CD4-positive, alpha-beta T cell treated with Interferon gamma for 1 hour (primary cell): ENCODE measurements around the gene DRC7.
"Not testable (repeated sequence)": the region's sequence is repeated elsewhere in the genome, so short reads cannot be mapped to it uniquely, and the experiment has no call there.

Experiments used
- DNase-seq: peaks from one replicate; pipeline ENCODE4 v3.0.0-alpha.2; 2020

Gene DRC7

GRCh38 chr16:57721356-57722209, 27.0 kb downstream of the DRC7 start:
- no peak for DNase-seq

DNA sequence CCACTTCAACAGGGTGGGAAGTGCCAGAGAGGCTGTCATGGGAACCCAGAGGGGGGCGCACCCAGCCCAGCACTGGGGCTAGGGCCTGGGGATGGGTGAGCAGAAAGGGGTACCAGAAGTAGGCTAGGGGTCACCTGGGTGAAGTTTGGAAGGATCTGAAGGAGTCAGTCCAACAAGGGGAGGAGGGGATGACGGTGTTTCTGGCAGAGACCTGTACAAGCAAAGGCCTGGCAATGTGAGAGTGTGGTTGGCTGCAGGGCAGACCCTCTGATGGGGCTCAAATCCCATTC, 27.5 kb downstream of the DRC7 start:
- no peak for DNase-seq

GRCh38 chr16:57722651-57723050, 28.0 kb downstream of the DRC7 start:
- DNase-seq = no peak

DNA sequence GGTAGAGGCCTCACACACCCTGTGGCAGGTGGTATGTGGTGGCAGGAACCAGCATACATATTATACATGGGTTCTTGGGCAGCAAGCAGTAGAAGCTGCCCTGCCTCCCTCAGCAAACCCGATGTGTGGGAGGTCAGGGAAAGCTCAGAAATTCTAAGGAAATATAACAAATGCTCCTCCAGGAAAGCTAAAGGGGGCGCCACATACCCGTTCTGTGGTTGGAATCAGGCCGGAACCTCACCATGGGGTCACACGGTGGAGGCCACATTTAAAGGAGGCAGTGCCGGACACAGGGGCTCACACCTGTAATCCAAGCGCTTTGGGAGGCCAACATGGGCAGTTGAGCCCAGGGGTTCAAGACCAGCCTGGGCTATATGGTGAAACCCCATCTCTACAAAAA, 28.6 kb downstream of the DRC7 start:
- DNase-seq = no peak

DNA sequence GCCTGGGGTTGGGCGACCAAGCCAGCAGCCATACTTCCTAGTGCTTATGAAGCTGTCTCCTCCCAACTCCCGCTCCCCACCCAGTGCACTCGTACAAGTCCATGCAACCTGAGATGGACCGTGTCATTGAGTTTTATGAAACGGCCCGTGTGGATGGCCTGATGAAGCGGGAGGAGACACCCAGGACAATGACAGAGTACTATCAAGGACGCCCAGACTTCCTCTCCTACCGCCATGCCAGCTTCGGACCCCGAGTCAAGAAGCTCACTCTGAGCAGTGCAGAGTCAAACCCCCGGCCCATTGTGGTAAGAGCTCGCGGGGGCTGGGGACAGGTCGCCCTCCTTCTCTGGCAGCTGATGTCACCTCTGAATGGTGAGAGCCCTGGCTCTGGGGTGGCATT, 29.9 kb downstream of the DRC7 start:
- DNase-seq = no peak

- DNase-seq = no peak
Observed at GRCh38 chr16:57725151-57725550, 30.5 kb downstream of the DRC7 start.

GRCh38 chr16:57725554-57725953, 30.9 kb downstream of the DRC7 start:
- no peak for DNase-seq

DNA sequence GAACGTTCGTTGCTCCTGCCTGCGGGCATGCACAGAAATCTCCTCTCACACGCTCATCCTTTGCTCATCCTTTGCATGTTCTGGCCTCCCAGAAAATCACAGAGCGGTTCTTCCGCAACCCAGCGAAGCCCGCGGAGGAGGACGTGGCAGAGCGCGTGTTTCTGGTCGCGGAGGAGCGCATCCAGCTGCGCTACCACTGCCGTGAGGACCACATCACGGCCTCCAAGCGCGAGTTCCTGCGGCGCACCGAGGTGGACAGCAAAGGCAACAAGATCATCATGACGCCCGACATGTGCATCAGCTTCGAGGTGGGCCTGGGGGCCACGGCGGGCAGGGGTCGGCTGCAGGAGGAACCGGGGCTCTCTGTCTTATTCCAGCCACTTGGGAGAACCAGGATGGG, 31.4 kb downstream of the DRC7 start:
- DNase-seq = no peak

- DNase-seq = no peak
Observed at GRCh38 chr16:57726433-57726947, 31.9 kb downstream of the DRC7 start.

DNA sequence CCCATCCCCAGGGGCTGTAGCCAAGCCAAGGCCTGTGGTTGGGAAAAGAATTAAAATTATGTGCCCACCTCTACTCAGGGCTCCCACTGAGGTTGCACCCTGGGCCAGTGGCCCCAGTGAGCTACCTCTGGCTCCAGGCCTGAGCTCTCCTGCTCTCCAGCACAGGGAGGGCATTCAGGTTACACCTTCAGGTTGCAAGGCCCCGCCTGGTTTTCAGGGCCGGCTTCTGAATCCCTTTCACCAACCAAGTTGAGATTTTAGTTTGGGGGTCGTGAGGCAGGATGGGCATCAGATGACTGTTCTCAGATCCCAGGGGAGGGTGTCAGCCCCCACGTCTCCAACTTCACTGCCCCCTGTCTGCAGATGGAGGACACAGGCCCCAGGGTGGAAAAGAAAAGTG, 33.0 kb downstream of the DRC7 start:
- DNase-seq = no peak

- DNase-seq = no peak
Observed at GRCh38 chr16:57728336-57729181, 34.0 kb downstream of the DRC7 start.

- no peak for DNase-seq
Observed at GRCh38 chr16:57729182-57729484, 34.5 kb downstream of the DRC7 start.

DNA sequence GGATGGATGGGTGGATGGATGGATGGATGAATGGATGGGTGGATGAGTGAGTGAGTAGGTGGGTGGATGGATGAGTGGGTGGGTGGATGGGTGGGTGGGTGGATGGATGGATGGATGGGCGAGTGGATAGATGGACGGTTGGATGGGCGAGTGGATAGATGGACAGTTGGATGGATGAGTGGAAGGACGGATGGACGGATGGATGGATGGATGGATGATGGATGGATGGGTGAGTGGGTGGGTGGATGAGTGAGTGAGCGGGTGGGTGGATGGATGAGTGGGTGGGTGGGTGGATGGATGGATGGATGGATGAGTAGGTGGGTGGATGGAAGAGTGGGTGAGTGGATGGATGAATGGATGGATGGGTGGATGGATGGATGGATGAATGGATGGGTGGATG, 35.2 kb downstream of the DRC7 start:
- DNase-seq = not testable (repeated sequence)

- DNase-seq = no peak
Observed at GRCh38 chr16:57730771-57731730, 36.4 kb downstream of the DRC7 start.

- no peak for DNase-seq
Observed at GRCh38 chr16:57732037-57732436, 37.4 kb downstream of the DRC7 start.

- no peak for DNase-seq
Observed at GRCh38 chr16:57732714-57733113, 38.1 kb downstream of the DRC7 start.

DNA sequence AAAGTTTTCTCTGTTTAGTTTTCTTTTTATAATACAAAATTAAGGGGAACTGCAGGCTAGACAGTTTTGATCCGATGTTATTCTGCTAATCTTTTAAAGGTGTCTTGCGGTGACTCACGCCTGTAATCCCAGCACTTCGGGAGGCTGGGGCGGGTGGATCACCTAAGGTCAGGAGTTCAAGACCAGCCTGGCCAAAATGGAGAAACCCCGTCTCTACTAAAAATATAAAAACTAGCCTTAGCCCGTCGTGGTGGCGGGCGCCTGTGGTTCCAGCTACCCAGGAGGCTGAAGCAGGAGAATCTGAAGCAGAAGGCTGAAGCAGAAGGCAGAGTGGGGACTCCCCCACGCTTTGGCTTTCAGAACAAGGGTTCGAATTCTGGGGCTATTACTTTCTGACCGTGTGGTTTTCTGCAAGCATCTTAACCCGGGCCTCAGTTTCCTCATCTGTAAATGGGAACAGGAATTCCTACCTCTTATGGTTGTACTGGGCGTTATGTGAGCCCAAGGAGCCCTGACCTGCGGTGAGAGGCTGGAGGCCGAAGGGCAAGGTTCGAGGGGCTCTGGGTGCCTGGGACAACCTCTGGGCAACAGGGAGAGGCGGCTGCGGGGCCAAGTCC, 39.8 kb downstream of the DRC7 start:
- no peak for DNase-seq

- DNase-seq = peak; percentile 99
Observed at GRCh38 chr16:57734925-57735754, 40.5 kb downstream of the DRC7 start.

GRCh38 chr16:57735755-57736418, 41.3 kb downstream of the DRC7 start, which contains the start of gene KATNB1:
Gene KATNB1 (plus strand): TSS chr16:57735770. CDS start chr16:57737244, 1,474 bp downstream.
- no peak for DNase-seq

DNA sequence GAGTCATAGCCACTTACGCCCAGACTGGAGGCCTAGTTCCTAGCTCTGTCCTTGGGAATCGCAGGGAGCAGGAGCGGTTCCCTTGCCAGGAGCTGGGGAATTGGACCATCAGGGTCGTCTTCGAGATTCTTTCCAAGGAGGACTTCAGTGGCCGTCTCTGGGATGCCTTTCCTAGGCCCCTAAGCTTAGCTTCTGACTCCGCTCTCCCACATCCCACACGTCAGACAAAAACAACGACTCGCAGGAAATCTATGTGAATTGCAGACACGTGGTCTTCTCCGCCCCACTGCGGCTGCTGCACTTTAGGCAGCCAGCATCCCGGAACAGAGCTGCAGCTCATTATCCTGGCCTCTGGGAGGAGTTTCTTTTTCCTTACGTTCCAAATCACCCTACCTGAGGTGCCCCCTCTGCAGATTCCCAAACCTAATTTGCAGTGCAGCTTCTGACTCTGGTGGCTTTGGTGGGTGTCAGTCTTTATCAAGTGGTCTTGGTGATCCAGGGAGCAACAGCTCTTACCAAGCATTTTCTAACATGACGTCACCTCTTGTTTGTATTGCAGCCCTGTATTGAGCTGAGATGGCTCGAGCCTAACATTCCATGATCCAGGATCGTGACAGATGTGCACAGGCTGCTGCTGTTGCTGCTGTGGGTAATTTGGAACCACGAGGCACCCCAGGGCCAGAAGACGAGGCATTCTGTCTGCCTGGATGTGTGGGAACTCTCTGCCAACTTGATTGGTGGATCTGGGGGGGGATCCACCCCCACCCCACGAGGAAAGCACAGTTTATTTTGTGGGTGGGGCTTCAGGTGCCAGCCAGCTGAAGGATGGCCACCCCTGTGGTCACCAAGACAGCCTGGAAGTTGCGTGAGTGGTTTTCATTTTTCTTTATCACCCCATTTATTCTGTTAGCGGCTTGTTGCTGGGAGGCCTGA, 42.1 kb downstream of the DRC7 start:
- no peak for DNase-seq
